ENCODE results near the gene PCYT1A.
"Not testable (repeated sequence)": the region's sequence is repeated elsewhere in the genome, so short reads cannot be mapped to it uniquely, and the experiment has no call there.

Gene PCYT1A

GRCh38 chr3:196214783-196215441 lies 72.6 kb downstream of the PCYT1A start:
- no peak for DNase-seq (ENCODE audit: low read depth)

- no peak for DNase-seq (ENCODE audit: low read depth)
Measured at GRCh38 chr3:196210673-196211556, 76.6 kb downstream of the PCYT1A start, which contains the start of gene ZDHHC19. TSS of gene ZDHHC19 (minus strand) at chr3:196211400. CDS start at chr3:196211315, 85 bp downstream.

GRCh38 chr3:196209944-196210672 lies 77.4 kb downstream of the PCYT1A start:
- DNase-seq (ENCODE audit: low read depth), result not testable (repeated sequence)

- no peak for DNase-seq (ENCODE audit: low read depth)
Measured at GRCh38 chr3:196208942-196209695, 78.4 kb downstream of the PCYT1A start.

- peak; percentile 36 for DNase-seq (ENCODE audit: low read depth)
Measured at GRCh38 chr3:196207833-196208607, 79.5 kb downstream of the PCYT1A start.

- DNase-seq (ENCODE audit: low read depth), result no peak
Measured at GRCh38 chr3:196207159-196207832, 80.2 kb downstream of the PCYT1A start.

GRCh38 chr3:196205442-196206205 lies 81.9 kb downstream of the PCYT1A start:
- DNase-seq (ENCODE audit: low read depth), result not testable (repeated sequence)

- DNase-seq (ENCODE audit: low read depth), result no peak
Measured at GRCh38 chr3:196203846-196204245, 83.7 kb downstream of the PCYT1A start.

GRCh38 chr3:196202516-196202970 lies 85.0 kb downstream of the PCYT1A start:
- no peak for DNase-seq (ENCODE audit: low read depth)

- no peak for DNase-seq (ENCODE audit: low read depth)
Measured at GRCh38 chr3:196198771-196199753, 88.5 kb downstream of the PCYT1A start.

GRCh38 chr3:196198081-196198675 lies 89.3 kb downstream of the PCYT1A start:
- DNase-seq (ENCODE audit: low read depth), result no peak

- no peak for DNase-seq (ENCODE audit: low read depth)
Measured at GRCh38 chr3:196197524-196197923, 90.0 kb downstream of the PCYT1A start.

GRCh38 chr3:196195664-196196265 lies 91.8 kb downstream of the PCYT1A start:
- no peak for DNase-seq (ENCODE audit: low read depth)

GRCh38 chr3:196194542-196194915 lies 93.0 kb downstream of the PCYT1A start:
- no peak for DNase-seq (ENCODE audit: low read depth)

- no peak for DNase-seq (ENCODE audit: low read depth)
Measured at GRCh38 chr3:196193736-196194541, 93.6 kb downstream of the PCYT1A start.

GRCh38 chr3:196193133-196193735 lies 94.3 kb downstream of the PCYT1A start:
- no peak for DNase-seq (ENCODE audit: low read depth)
